ENCODE results near the gene CRB1.

GRCh38 chr1:197342044-197342565 lies 74.1 kb downstream of the CRB1 start:
- TF ChIP-seq CTCF (conservative IDR thresholded peaks at IDR 0.05 in 1 of 2, IDR thresholded peaks at IDR 0.05 in 1 of 2; ENCODE audit: extremely low read depth in 1 of 2, insufficient read depth in 1 of 2, low read depth in 1 of 2, low read length in 2 of 2) (no peak), EZH2 (IDR thresholded peaks at IDR 0.05; ENCODE audit: borderline replicate concordance, low read length) (no peak)
